ENCODE results near the gene LIX1L.
A peak's percentile ranks its signal among the peaks of the same experiment; 100 is the strongest.

LIX1L gene

DNA sequence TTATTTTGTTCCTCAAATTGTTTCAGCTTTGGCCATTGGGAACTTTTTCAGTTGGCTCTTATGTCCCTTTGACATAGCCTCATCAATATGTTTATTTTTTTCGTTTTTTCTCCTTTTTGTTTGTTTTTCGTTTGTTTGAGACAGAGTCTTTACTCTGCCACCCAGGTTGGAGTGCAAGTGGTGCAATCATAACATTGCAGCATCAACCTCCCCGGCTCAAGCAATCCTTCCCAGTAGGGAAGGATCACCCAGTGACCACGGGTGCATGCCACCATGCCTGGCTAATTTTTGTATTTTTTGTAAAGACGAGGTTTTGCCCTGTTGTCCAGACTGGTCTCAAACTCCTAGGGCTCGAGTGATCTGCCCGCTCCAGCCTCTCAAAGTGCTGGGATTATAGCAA, 14.8 kb upstream of the LIX1L start:
- Histone ChIP-seq H3K9me3 (no peaks in the 10 kb centered on the region), H3K36me3 (no peaks in the 10 kb centered on the region), H3K27ac (peak overlapping the region; percentile 13), H3K4me1 (ENCODE audit: control insufficient read depth in 1 of 2, insufficient read depth in 1 of 2, low read depth in 1 of 2, low read length in 1 of 2) (peaks cover 11 to 14% of the 10 kb centered on the region in 2 experiments), H3K4me3 (ENCODE audit: low read depth in 1 of 2, low read length in 1 of 2) (no peak overlapping the region), H3K27me3 (no peaks in the 10 kb centered on the region)
- TF ChIP-seq, protein P1, sequence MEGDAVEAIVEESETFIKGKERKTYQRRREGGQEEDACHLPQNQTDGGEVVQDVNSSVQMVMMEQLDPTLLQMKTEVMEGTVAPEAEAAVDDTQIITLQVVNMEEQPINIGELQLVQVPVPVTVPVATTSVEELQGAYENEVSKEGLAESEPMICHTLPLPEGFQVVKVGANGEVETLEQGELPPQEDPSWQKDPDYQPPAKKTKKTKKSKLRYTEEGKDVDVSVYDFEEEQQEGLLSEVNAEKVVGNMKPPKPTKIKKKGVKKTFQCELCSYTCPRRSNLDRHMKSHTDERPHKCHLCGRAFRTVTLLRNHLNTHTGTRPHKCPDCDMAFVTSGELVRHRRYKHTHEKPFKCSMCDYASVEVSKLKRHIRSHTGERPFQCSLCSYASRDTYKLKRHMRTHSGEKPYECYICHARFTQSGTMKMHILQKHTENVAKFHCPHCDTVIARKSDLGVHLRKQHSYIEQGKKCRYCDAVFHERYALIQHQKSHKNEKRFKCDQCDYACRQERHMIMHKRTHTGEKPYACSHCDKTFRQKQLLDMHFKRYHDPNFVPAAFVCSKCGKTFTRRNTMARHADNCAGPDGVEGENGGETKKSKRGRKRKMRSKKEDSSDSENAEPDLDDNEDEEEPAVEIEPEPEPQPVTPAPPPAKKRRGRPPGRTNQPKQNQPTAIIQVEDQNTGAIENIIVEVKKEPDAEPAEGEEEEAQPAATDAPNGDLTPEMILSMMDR (IDR thresholded peaks at IDR 0.05) = no peak

- Histone ChIP-seq H3K4me3 (ENCODE audit: low read depth in 1 of 2, low read length in 1 of 2) (no peak overlapping the region), H3K27ac (no peak overlapping the region), H3K27me3 (peaks cover 14% of the 10 kb centered on the region), H3K9me3 (no peaks in the 10 kb centered on the region), H3K36me3 (no peaks in the 10 kb centered on the region), H3K4me1 (ENCODE audit: control insufficient read depth in 1 of 2, insufficient read depth in 1 of 2, low read depth in 1 of 2, low read length in 1 of 2) (peaks cover 28 to 30% of the 10 kb centered on the region in 2 experiments)
- TF ChIP-seq, protein P1 (IDR thresholded peaks at IDR 0.05) = no peak
These were observed 9.5 kb upstream of the LIX1L start for GRCh38 chr1:145967288-145967687.

GRCh38 chr1:145965119-145965744, 7.4 kb upstream of the LIX1L start:
- Histone ChIP-seq H3K27me3 (peaks cover 35% of the 10 kb centered on the region), H3K4me1 (ENCODE audit: control insufficient read depth in 1 of 2, insufficient read depth in 1 of 2, low read depth in 1 of 2, low read length in 1 of 2) (peaks cover 48 to 49% of the 10 kb centered on the region in 2 experiments), H3K36me3 (no peaks in the 10 kb centered on the region), H3K9me3 (no peaks in the 10 kb centered on the region), H3K4me3 (ENCODE audit: low read depth in 1 of 2, low read length in 1 of 2) (peak overlapping the region; percentile 67 to 80), H3K27ac (peak overlapping the region; percentile 65)
- TF ChIP-seq, protein P1 (IDR thresholded peaks at IDR 0.05) = no peak

DNA sequence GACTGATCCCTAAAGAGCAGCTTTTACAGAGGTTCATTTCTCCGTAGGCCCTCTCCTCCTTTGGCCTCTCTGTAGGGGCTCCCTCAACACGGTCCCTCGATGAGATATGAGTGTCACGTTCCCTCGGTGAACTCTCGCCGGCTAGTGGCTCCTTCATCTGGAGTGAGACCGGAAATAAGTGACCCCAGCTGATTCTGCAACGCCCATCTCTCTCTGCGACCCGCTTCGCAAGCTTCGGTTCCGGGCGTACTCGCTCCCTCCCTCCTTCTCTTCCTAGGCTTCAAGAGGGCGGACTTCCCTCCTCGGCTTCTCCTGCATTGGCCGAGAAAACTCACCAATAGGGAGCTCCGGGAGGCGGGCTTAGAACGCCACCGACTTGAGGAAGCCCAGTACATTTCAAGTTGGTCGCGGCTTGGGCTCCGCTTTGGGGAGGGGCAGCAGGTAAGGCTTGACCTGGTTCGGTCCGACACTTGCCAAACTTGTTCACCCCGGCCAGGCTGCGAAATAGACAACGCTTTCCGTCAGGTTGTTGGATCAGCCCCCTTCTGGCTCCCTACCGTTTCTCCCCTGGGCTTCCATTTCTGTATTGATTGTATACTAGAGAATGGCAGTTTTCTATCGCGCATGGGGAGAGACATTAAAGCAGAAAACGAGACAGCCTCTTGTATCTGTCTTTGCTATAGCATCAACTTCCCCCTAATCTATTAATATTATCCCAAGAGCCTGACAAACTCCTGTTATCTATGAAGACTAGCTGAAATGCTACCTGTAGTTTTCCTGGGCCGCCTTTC, 6.7 kb upstream of the LIX1L start, which contains the start of the genes ANKRD34A and POLR3GL:
ANKRD34A (minus strand) TSS at position 248 of the 791 bp plus-strand sequence. CDS start 2,816 bp downstream, outside the sequence.
POLR3GL (plus strand) TSS at position 363 of the 791 bp plus-strand sequence. CDS start 10,176 bp downstream, outside the sequence.
- peak within 1 kb of the TSS; percentile 65 for H3K27ac ChIP-seq
- peak within 1 kb of the TSS; percentile 67 to 80 for H3K4me3 ChIP-seq (ENCODE audit: low read depth in 1 of 2, low read length in 1 of 2)
- H3K4me1 ChIP-seq (ENCODE audit: control insufficient read depth in 1 of 2, insufficient read depth in 1 of 2, low read depth in 1 of 2, low read length in 1 of 2) = peaks cover 56% of the 10 kb centered on the region in 2 experiments
- H3K9me3 ChIP-seq = no peaks in the 10 kb centered on the region
- no peaks in the 10 kb centered on the region for H3K36me3 ChIP-seq
- TF ChIP-seq, protein P1 (IDR thresholded peaks at IDR 0.05) = peak; percentile 53
- H3K27me3 ChIP-seq = peaks cover 42% of the 10 kb centered on the region

DNA sequence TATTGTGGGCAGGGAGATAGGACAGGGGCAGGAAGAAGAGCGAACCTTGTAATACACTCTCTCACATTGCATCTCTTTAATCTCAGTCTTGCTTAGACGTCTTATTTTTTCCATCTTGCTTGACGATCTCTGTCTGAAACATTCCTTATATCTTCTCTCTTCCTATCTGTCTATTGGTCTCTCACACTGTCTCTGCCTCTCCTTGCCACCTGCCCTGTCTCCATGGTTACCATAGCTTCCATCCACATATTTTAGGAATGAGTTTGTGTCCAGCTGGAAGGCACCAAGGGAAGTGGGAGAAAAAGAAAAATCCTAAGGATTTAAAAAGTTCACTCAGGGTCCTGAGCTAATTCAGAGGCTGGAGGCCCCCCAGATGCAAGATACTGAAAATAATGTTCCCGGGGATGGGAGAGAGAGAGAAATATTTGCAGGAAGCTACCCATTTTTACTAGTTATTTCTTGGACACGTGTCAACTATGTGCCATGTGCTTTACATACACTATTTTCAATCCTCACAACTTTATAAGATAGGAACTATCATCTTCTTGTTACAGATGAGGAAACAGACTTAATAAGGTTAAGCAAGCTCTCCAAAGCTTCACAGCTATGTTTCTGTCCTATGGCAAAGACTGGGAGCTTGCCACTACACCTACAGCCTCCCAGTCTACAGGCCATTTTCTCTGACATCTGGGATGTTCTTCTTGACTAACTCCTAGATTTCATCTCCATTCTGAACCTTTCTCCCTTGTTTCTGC, 5.6 kb upstream of the LIX1L start:
- Histone ChIP-seq H3K27ac (peak overlapping the region; percentile 65), H3K4me3 (ENCODE audit: low read depth in 1 of 2, low read length in 1 of 2) (peak overlapping the region; percentile 67 to 80), H3K4me1 (ENCODE audit: control insufficient read depth in 1 of 2, insufficient read depth in 1 of 2, low read depth in 1 of 2, low read length in 1 of 2) (peaks cover 64 to 67% of the 10 kb centered on the region in 2 experiments), H3K36me3 (no peaks in the 10 kb centered on the region), H3K27me3 (peaks cover 47% of the 10 kb centered on the region), H3K9me3 (no peaks in the 10 kb centered on the region)
- TF ChIP-seq, protein P1 (IDR thresholded peaks at IDR 0.05) = no peak
